ENCODE measurements around the gene ADTRP. TPM values are rescaled to one million over a fixed set of nuclear protein-coding genes. Genes with fewer than 3 reads are reported as not detected.

The ADTRP gene
- total and polyA plus RNA-seq, 12 donors = 0.20 to 1.1 (median 0.35) TPM; not detected in 5

GRCh38 chr6:11744101-11744500 lies 34.5 kb downstream of the ADTRP start:
- H3K4me1 ChIP-seq (replicated peaks in 1 of 2) = no peaks in the 10 kb centered on the region
- peak overlapping the region in 2 of 5 donors; percentile 45 to 65 for H3K27ac ChIP-seq
- no peaks in the 10 kb centered on the region for H3K36me3 ChIP-seq (replicated peaks in 1 of 2)
- TF ChIP-seq CTCF (IDR thresholded peaks at IDR 0.05) = no peak
- no peak for TF ChIP-seq POLR2A (IDR thresholded peaks at IDR 0.05)
- no peaks in the 10 kb centered on the region for H3K27me3 ChIP-seq
- no peak for DNase-seq
- H3K4me3 ChIP-seq = no peak overlapping the region
- H3K9me3 ChIP-seq (replicated peaks in 1 of 3) = no peaks in the 10 kb centered on the region
- intact Hi-C loops (cut with DNase I) = no loop called here
- WGBS, 4 donors = 71 to 90% (median 84%) methylated on average over 1 of the region's 1 CpG

- Histone ChIP-seq H3K36me3 (replicated peaks in 1 of 2) (no peaks in the 10 kb centered on the region), H3K4me3 (no peak overlapping the region), H3K4me1 (replicated peaks in 1 of 2) (no peaks in the 10 kb centered on the region), H3K9me3 (replicated peaks in 1 of 3) (no peaks in the 10 kb centered on the region), H3K27ac (no peak overlapping the region), H3K27me3 (peaks cover 5% of the 10 kb centered on the region)
- DNase-seq = no peak
- intact Hi-C loops (cut with DNase I) = no loop called here
- 59 to 80% (median 69%) methylated on average over 4 of the region's 4 CpGs for WGBS, 4 donors
- TF ChIP-seq POLR2A (IDR thresholded peaks at IDR 0.05) (no peak), CTCF (IDR thresholded peaks at IDR 0.05) (no peak)
Measured at GRCh38 chr6:11740875-11741274, 37.7 kb downstream of the ADTRP start.

- Histone ChIP-seq H3K4me1 (replicated peaks in 1 of 2) (no peaks in the 10 kb centered on the region), H3K9me3 (replicated peaks in 1 of 3) (no peaks in the 10 kb centered on the region), H3K36me3 (replicated peaks in 1 of 2) (no peaks in the 10 kb centered on the region), H3K27me3 (peaks cover 5% of the 10 kb centered on the region), H3K27ac (no peak overlapping the region), H3K4me3 (no peak overlapping the region)
- intact Hi-C loops (cut with DNase I) = no loop called here
- 66 to 74% (median 68%) methylated on average over 8 of the region's 8 CpGs for WGBS, 4 donors
- no peak for DNase-seq
- TF ChIP-seq CTCF (IDR thresholded peaks at IDR 0.05) = no peak
Measured at GRCh38 chr6:11738661-11739375, 39.8 kb downstream of the ADTRP start.

- WGBS, 4 donors = 78 to 83% (median 81%) methylated on average over 3 of the region's 3 CpGs
- H3K27ac ChIP-seq = no peak overlapping the region
- H3K27me3 ChIP-seq = peaks cover 5% of the 10 kb centered on the region
- TF ChIP-seq CTCF (IDR thresholded peaks at IDR 0.05) (no peak), POLR2A (IDR thresholded peaks at IDR 0.05) (no peak)
- no peak overlapping the region for H3K4me3 ChIP-seq
- H3K9me3 ChIP-seq (replicated peaks in 1 of 3) = no peaks in the 10 kb centered on the region
- intact Hi-C loops (cut with DNase I) = no loop called here
- no peak for DNase-seq
- no peaks in the 10 kb centered on the region for H3K4me1 ChIP-seq (replicated peaks in 1 of 2)
- no peaks in the 10 kb centered on the region for H3K36me3 ChIP-seq (replicated peaks in 1 of 2)
Measured at GRCh38 chr6:11738234-11738633, 40.4 kb downstream of the ADTRP start.
